ENCODE data around the gene TNFRSF1A.

Gene TNFRSF1A

GRCh38 chr12:6387541-6387940, 45.7 kb upstream of the TNFRSF1A start:
- no peaks in the 10 kb centered on the region for H3K4me1 ChIP-seq (ENCODE audit: insufficient read depth, low read length)
- H3K4me2 ChIP-seq (ENCODE audit: insufficient read depth, low read length), result no peak overlapping the region
- H4K20me1 ChIP-seq (ENCODE audit: insufficient read depth, low read length), result no peaks in the 10 kb centered on the region
- no peak for TF ChIP-seq EZH2 (IDR thresholded peaks at IDR 0.05; ENCODE audit: borderline replicate concordance, low read depth, low read length, severe bottlenecking)
- TF ChIP-seq, protein P1, sequence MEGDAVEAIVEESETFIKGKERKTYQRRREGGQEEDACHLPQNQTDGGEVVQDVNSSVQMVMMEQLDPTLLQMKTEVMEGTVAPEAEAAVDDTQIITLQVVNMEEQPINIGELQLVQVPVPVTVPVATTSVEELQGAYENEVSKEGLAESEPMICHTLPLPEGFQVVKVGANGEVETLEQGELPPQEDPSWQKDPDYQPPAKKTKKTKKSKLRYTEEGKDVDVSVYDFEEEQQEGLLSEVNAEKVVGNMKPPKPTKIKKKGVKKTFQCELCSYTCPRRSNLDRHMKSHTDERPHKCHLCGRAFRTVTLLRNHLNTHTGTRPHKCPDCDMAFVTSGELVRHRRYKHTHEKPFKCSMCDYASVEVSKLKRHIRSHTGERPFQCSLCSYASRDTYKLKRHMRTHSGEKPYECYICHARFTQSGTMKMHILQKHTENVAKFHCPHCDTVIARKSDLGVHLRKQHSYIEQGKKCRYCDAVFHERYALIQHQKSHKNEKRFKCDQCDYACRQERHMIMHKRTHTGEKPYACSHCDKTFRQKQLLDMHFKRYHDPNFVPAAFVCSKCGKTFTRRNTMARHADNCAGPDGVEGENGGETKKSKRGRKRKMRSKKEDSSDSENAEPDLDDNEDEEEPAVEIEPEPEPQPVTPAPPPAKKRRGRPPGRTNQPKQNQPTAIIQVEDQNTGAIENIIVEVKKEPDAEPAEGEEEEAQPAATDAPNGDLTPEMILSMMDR (IDR thresholded peaks at IDR 0.05; ENCODE audit: borderline replicate concordance, extremely low read depth, low read length, poor library complexity, severe bottlenecking), result no peak
- ATAC-seq (ENCODE audit: insufficient read depth, low read depth) (no peak), DNase-seq (no peak)
- peaks cover 11% of the 10 kb centered on the region for H3K27me3 ChIP-seq (ENCODE audit: insufficient read depth, low read length, poor library complexity)
- no peak overlapping the region for H3K4me3 ChIP-seq (ENCODE audit: low read depth in 1 of 2, low read length in 2 of 2)
- no peaks in the 10 kb centered on the region for H3K9me3 ChIP-seq (ENCODE audit: insufficient read depth, low read length, severe bottlenecking)
- no peaks in the 10 kb centered on the region for H3K36me3 ChIP-seq (ENCODE audit: insufficient read depth, low read length)
- H3K9ac ChIP-seq (ENCODE audit: low read depth, low read length), result no peak overlapping the region
- no peak overlapping the region for H3K27ac ChIP-seq (ENCODE audit: low read length)
- no peak overlapping the region for H2AFZ ChIP-seq (ENCODE audit: low read depth, low read length)
- no peaks in the 10 kb centered on the region for H3K79me2 ChIP-seq (ENCODE audit: insufficient read depth, low read length)

- no peak overlapping the region for H3K27ac ChIP-seq (ENCODE audit: low read length)
- H3K79me2 ChIP-seq (ENCODE audit: insufficient read depth, low read length), result no peaks in the 10 kb centered on the region
- H2AFZ ChIP-seq (ENCODE audit: low read depth, low read length), result no peak overlapping the region
- TF ChIP-seq, protein P1 (IDR thresholded peaks at IDR 0.05; ENCODE audit: borderline replicate concordance, extremely low read depth, low read length, poor library complexity, severe bottlenecking), result no peak
- TF ChIP-seq EZH2 (IDR thresholded peaks at IDR 0.05; ENCODE audit: borderline replicate concordance, low read depth, low read length, severe bottlenecking), result no peak
- H3K9ac ChIP-seq (ENCODE audit: low read depth, low read length), result no peak overlapping the region
- peaks cover 11% of the 10 kb centered on the region for H3K27me3 ChIP-seq (ENCODE audit: insufficient read depth, low read length, poor library complexity)
- ATAC-seq (ENCODE audit: insufficient read depth, low read depth) (no peak), DNase-seq (no peak)
- no peaks in the 10 kb centered on the region for H4K20me1 ChIP-seq (ENCODE audit: insufficient read depth, low read length)
- no peak overlapping the region for H3K4me2 ChIP-seq (ENCODE audit: insufficient read depth, low read length)
- H3K4me3 ChIP-seq (ENCODE audit: low read depth in 1 of 2, low read length in 2 of 2), result no peak overlapping the region
- H3K9me3 ChIP-seq (ENCODE audit: insufficient read depth, low read length, severe bottlenecking), result no peaks in the 10 kb centered on the region
- no peaks in the 10 kb centered on the region for H3K36me3 ChIP-seq (ENCODE audit: insufficient read depth, low read length)
- no peaks in the 10 kb centered on the region for H3K4me1 ChIP-seq (ENCODE audit: insufficient read depth, low read length)
These were observed 44.6 kb upstream of the TNFRSF1A start for GRCh38 chr12:6386491-6386890.

GRCh38 chr12:6386038-6386437, 44.2 kb upstream of the TNFRSF1A start:
- H3K27ac ChIP-seq (ENCODE audit: low read length), result no peak overlapping the region
- no peak overlapping the region for H3K4me3 ChIP-seq (ENCODE audit: low read depth in 1 of 2, low read length in 2 of 2)
- ATAC-seq (ENCODE audit: insufficient read depth, low read depth) (no peak), DNase-seq (no peak)
- H3K4me1 ChIP-seq (ENCODE audit: insufficient read depth, low read length), result no peaks in the 10 kb centered on the region
- no peak overlapping the region for H3K9ac ChIP-seq (ENCODE audit: low read depth, low read length)
- no peak for TF ChIP-seq EZH2 (IDR thresholded peaks at IDR 0.05; ENCODE audit: borderline replicate concordance, low read depth, low read length, severe bottlenecking)
- TF ChIP-seq, protein P1 (IDR thresholded peaks at IDR 0.05; ENCODE audit: borderline replicate concordance, extremely low read depth, low read length, poor library complexity, severe bottlenecking), result no peak
- H4K20me1 ChIP-seq (ENCODE audit: insufficient read depth, low read length), result no peaks in the 10 kb centered on the region
- H3K36me3 ChIP-seq (ENCODE audit: insufficient read depth, low read length), result no peaks in the 10 kb centered on the region
- no peaks in the 10 kb centered on the region for H3K79me2 ChIP-seq (ENCODE audit: insufficient read depth, low read length)
- H3K27me3 ChIP-seq (ENCODE audit: insufficient read depth, low read length, poor library complexity), result peaks cover 15% of the 10 kb centered on the region
- no peaks in the 10 kb centered on the region for H3K9me3 ChIP-seq (ENCODE audit: insufficient read depth, low read length, severe bottlenecking)
- no peak overlapping the region for H2AFZ ChIP-seq (ENCODE audit: low read depth, low read length)
- H3K4me2 ChIP-seq (ENCODE audit: insufficient read depth, low read length), result no peak overlapping the region
